Mucosa of gallbladder (tissue), 1 donor: Measurements from ENCODE around the gene LRP8. TPM values are rescaled to one million over a fixed set of nuclear protein-coding genes. Genes with fewer than 3 reads are reported as not detected.

ENCODE experiments used
- DNase-seq: peaks from one replicate; pipeline ENCODE4 v3.0.0-alpha.2; 2020; ENCODE audit warnings: low spot score
- total RNA-seq: library from RNA; stranded (reverse); gene quantifications from one replicate; pipeline ENCODE4 v1.2.1, GENCODE V29; 2021
- donor health status: DM: no; HTN: no; CAD: no.

LRP8 gene
- total RNA-seq, 1 donor from 2014 or later: 3.5 TPM

DNA sequence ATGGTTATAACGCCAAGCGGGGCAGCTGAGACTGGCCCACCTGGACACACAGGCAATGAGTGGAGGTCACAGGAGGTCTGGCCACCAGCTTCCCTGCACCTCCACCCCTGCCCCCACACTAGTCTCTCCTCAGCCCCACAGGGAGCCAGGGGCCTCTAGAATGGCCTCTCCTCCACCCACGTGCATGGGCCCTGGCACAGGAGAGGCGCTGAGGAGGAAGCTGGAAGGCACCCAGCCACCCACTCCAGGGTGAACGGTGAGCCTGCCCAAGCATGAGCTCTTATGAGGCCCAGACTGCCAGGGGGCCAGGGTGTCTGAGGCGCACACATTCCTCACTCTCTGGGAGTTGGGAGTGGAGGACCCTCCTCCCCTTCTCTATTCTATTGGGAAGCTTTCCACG, 22.2 kb downstream of the LRP8 start:
- DNase-seq: no peak

DNA sequence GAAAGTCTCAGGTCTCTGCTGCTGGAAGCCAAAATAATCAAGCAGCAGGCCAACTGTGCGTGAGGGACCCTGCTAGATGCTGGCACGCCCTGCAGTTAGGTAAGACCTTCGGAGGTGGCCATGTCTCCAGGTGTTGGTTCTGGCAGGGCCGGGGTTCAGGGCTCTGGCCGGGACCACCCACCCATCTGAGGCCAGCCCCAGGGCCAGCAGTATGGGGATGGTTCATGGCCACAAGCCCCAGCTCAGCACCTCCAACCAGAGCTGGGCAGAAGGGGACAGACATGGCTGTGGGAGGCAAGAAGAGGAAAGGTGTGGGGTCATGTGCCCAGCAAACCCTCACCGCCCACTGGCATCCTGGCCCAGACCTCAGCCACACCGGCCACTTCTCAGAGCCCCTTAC, 23.3 kb downstream of the LRP8 start:
- no peak for DNase-seq

DNA sequence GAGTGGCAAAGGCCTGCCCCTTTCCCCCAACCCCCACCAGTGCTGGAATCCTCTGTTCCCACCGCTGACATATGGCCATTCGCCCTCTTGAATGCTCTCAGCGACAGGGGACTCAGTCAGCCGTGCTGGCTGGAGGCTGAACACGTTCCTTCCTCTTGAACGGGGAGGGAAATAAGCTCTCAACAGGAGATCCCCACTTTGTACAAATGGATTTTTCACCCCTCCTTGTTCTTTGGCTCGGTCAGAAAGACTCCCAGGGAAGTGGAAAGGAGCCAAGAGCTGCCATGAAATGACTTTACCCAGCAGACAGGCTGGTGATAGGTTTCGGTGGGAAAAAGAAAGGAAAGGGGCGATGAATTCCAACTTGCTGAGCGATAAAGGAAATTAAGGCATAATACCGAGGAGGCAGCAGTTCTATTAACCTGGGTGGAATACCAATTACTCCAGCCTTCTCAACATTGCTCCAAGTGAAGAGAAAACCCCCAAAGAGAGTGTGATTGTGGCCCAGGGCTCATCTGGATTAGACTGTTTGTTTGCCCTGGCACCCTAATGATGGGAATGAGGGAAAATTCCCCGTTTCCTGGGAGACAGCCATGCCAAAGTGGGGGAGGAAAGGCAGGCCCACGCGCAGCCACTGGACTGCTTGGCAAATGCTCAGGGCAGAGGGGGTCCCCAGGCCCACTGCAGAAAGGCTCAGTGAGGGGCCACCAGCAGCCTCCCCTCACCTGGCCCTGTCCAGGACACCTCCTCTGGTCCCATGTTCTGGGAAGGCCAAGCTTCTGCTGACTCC, 23.9 kb downstream of the LRP8 start:
- DNase-seq: no peak

DNA sequence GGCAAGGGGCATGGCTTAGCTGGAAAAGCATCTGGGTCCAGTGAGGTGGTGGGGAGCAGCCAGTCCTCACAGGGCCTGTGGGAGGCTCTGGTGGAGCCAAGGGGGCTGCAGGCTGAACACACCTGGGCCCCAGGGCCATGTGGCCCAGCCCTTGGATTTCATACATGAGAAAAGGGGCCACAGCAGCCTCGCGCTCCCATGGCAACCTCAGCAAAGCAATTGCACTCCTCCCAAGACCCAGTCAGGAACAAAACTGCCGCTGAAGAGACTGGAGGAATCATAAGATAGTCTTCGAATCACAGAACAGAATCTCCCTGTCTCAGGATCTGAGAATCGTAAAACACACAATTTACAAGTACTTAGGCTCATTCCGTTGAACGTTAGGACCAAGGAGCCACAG, 24.6 kb downstream of the LRP8 start:
- DNase-seq: no peak

DNA sequence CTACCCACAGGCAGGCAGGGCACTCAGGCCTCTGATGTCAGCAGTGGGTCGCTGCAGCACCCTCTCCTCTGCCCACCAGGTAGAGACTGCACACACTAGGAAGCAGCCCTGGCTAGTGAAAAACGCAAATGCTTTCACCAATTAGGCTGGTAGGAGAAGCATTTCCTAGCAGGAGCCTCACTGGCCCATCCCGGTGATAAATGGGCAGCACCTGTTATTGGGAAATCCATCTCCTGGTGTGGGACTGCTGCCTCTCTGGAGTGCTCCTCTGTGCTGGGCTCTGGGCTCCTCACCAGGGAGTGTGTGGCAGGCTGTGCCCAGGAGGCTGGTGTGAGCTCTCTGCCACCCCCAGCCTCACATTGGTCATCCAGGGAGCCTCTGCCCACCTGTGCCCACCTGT, 28.6 kb downstream of the LRP8 start:
- no peak for DNase-seq

DNA sequence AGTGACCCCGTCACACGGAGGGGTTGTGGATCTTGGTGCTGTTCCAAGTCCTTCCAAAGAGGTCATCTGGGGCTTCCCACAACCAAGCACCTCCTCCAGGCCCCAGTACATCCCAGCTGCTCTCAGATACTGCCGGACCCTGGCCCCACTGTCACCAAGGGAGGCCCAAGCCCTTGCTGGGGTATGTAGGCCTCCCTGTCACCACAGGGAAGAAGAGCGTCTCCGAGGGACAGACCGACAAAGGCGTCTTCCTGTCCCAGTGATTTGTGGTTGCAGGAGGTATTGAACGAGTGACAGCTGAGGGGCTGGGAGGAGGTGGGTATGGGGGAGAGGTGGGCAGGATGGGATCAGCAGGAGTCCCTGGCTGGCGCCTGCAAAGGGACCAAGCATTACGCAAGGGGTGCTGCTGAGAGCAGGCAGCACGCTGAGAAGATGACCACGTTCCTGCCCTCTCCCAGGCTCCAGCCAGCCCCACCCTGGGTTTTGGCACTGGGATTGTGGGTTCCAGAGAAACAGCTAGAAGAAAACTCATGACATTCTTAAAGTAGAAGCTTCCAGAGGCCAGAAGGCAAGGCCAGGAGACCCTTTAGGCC, 29.7 kb downstream of the LRP8 start:
- DNase-seq: no peak

DNA sequence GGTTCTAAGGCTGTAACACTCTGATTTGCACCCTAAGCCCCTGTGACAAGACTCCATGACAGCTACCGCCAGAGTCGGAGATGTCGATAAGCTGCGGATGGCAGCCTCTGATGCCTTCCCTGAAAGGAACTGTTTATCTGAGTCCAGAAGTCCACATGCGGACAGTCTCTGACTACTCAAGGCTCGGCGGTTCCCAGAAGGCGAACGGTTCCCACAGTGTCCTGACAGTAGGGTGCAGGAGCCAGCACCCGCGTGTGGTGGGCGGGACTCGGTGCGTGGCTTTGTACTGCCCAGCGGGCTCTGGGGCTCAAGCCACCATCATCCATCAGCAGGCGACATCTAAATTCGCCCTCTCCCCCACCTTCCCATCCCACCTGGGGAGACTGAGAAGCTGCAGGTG, 30.7 kb downstream of the LRP8 start:
- DNase-seq: no peak

DNA sequence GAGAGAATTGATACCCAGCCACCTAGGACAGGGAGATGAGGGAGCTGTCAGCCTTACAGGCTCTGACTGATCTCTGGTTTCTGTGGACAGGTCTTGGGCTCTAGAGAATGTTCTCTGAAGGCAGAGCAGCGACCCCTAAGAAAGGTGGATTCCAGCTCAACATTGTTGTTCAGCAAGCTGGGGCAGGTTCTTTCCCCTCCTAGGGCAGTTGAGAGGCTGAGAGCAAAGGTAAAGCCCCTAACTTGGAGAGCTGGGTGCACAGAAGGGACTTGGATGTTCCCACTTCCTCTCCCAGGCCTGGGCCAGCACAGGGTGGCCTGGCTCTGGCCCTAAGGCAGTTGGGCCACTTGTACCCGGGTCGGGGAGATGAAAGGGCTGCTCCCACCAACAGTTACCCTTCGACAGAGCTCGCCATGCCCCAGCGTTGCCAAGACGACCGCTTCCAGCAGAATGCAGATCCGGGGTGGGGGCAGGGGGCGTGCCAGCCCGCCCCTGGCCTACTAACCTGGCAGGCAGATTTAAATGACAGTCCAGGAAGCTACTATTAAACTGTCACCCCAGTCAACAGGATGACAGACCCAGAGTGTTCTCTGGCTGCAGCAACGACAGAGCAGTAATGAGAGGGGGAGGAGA, 31.6 kb downstream of the LRP8 start:
- no peak for DNase-seq

DNA sequence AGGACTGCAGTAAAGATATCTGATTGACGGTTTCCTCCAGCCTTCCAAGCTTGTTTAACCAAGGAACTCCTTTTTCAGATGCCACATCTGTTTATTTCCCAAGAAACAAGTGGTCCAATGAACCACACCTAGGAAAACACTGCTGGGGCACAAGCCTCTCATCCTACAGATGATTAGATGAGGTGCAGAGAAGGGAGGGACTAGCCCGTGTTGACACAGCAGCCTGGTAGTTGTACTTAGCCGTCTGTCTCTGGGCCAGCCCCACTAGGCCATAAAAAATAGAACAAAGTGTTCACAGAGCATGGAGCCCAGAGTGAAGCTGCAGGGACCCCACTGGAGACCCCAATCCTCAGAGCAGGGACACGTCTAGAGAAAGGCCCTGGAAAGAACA, 32.1 kb downstream of the LRP8 start:
- DNase-seq: no peak

DNA sequence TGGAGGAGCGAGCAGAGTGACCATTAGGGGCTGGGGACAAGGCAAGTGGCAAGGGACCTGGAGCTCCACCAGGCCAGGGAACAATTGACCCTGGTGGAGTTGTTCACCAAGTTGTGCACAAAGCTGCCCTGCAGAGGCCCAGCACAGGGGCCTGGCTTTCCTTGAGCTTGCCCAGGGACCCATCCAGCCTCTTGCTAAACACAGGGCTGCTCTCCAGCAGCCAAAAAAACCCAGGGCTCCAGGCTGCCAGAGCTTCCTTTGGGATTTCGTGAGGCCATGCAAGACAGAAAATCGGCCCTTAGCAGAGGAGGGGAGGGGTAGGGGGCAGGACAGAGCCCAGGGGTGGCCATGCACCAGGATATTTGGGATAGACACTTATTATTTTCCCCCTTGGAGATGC, 32.6 kb downstream of the LRP8 start:
- no peak for DNase-seq

DNA sequence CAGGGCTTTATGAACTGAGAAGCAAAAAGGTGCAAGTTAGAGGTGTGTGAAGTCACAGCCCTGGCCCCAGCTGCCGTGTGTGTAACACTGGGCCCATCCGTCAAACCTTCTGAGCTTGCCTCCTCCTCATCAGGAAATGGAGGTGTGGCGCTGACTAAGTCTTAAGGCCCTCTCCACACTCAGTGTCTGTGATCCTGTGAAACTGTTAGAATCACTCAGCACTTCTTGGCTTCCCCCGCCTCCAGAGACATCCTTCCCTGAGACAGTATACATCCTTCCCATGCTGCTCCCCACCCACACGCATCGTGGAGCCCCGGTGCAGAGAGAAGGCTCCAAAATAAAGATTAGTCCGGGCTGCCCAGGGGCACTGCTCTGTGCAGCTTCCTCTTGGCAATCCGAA, 33.3 kb downstream of the LRP8 start:
- no peak for DNase-seq

DNA sequence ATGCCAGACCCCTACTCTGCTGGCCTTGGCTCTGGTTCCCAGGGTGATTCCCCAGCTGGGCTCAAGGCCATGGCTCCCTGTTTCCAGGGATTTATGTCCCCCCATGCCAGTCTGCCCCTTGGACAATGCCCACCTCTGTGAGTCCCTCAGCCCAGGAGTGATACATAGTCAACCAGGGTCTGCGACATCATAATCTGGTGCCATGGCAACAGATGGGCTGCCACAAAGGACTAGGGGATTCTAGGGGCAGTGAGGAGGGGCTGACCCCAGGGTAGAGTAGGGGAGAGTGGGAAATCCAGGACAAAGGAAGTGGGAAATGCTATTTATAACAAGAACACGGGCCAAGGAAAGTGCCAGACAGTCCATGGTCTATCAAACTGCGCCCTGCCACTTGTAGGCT, 33.8 kb downstream of the LRP8 start:
- DNase-seq: no peak

DNA sequence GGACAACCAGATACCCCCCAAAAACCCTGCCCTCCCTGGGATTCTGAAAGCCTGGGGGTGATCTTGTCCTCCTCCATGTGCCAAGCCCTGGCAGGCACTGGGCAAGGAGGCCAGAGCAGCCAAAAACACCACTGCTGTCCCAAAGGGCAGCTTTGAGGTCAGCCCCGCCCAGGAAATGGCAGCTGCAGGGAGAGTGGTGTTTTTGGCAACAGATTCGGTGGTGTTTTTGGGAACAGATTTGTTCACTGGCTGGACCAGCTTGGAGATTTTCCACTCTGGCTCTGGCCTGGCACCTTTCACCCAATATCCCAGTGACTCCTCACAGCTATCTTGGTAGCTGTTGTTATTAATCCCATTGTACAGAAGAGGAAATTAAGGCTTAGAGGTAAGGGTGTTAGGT, 34.7 kb downstream of the LRP8 start:
- DNase-seq: no peak

DNA sequence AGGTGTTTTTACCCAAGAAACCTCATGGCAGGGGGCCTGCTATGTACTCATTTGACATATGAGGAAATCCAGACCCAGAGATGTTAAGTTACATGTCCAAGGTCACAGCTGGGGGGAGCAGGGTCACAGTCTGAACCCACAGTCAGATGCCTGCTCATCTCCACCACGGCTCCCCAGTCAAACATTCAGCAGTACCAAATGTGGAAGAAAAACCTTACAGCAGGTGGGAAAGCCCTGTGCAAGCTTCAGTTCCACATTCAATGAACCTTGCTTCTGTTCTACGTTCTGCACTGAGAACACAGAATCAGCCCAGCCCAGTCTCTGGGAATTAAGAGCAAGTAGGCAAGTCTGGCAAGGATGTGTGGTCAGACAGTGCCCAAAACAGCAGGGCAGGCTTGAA, 35.2 kb downstream of the LRP8 start:
- no peak for DNase-seq

DNA sequence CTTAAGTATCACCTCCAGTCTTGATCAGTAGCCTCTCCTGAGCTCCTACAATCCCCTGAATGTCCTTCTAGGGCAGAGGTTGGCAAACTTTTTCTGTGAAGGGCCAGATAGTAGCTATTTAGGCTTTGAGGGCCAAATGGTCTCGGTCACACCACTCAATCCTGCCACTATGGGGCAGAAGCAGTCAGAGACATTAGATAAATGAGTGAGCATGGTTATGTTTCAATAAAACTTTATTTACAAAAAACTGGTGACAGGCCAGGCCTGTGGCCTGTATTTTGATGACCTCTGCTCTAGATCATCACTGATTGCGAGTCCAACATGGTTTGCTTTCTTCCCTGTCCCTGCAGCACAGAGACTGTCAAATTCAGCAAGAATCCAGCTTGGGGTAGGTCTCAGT, 36.3 kb downstream of the LRP8 start:
- no peak for DNase-seq

DNA sequence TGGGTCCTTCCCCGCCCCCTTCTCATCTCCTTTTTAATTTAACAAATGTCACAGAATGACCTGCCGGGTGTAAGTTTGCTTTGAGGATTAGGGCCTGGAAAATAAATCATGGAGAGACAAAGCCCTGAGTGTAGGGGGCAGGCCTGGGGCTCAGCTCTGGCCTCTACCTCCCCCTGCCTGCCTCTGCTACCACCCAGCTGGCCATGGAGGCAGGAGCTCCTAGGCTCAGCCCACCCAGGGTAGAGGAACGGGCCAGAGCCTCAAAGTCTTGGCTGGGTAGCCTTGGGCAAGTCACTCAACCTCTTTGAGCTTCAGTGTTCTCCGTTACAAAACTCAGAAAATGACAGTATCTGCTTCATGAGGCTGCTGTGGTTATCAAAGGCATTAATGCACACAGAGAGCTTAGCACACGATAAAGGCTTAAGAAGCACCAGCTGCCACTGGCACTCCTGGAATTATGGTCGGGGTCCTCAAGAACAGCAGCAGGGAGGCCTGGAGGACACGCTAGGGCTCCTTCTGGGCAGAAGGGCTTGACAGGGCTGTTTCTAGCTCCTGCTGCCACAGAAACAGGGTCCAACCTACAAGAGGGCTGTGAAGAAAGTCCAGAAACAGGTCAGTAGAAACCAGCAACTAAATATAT, 39.0 kb downstream of the LRP8 start:
- DNase-seq: no peak

DNA sequence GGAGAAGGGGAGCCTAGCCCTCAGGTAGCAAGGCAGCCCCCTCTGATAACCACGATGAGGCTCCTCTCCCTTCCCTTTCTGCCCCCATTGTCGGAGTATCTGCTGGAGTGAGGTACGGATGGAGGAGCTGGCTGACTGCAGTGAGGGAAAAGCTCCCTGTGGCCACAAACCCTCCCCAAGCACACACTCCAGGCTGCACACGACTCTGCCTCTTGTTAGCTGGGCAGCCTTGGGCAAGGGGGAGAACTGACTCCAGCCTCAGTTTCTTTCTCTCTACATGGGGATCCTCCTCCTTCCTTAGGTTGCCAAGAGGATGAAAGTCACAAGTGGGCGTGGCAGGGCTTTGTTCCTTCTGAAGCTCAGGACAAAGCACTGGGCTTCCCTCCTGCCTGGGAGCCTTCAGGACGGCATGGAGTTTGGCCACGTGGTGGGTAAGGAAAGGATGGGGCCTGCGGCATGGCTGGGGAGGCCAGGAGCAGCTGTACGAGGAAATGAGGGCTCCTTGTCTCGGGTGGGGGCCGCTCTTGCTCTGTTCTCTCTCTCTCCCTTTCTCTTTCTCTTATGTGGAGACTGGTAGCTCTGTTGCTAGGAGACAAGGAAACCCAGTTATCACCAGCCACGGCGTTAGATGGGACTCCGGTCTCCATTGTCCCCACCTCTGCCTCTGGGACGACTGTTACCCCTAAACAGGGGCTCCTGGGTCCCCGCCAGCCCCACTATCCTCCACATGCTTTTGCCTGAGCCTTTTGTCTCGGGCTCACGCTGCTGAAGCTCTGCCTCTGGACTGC, 39.7 kb downstream of the LRP8 start:
- no peak for DNase-seq

DNA sequence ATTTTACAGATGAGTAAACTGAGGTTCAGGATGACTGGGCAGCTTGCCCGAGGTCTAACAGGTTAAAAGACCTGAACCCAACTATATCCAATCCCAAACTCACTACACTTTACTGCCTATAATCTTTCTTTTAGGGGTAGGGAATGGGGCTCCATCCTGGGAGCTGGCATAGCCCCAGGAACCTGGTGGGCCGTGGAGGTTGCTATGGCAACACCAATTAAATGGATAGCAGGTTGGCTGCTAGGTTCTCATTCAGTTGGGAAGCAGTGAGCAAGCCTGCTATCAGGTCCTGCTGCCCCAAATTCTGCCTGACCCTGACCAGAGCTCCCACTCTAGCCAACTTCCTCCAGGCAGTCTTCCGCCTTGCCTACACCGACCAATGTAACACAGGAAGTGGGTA, 40.9 kb downstream of the LRP8 start:
- DNase-seq: no peak

DNA sequence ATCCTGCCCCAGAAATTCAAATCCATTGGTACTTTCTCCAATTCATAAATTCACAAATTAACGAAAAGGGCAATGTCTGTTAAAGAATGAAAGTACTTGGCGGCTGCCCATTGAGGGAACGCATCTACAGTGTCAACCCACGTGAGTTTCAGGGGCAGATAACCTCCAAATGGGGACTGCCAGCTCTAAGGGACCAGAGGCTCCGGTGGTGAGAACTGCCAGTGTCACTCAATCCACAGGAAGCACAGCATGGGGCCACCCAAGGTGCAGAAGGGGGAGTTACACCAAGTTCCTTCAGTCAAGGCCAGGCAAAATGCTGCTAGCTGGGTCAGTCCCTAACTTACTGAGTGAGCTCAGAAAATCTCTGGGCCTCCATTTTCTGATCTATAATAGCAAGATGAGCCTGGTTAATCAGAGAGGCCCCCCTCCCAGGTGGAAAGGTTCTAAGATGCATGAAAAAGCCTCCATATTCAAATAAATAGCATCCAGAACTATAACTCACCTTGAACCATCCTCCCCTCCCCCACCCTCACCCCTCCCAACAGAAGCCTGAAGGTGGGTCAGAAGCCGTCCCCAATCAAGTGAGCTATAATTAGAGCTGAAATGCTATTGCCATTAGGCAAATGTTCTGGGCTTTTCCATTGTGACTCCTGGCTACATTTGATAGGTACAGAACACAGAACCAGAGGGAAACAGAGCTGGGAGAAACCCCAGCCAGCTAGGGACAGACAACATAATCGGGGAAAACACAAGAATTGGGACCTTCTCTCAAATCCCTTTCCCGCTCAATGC, 41.7 kb downstream of the LRP8 start:
- DNase-seq: no peak

DNA sequence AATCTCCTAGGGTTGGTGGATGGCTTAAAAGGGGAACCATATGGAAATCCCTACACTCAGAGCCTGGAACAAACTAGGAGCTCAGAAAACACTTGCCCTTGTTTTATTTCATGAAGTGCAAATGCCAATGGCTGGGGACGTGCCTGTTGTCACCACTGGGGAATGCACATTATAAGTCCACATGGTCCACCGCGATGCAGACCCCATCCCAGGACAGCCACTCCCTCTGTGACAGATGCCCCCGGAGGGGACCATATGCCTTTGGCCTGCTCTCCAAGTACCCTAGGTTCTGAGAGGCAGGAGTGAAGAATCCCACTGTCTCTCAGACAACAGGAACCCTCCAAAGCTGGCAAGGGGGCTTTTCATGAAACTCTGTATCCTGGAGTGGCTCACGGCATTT, 42.3 kb downstream of the LRP8 start:
- DNase-seq: no peak
